Right lobe of liver (tissue), 4 donors: ENCODE data around the gene ADISSP.

Experiments
- CTCF ChIP-seq, 4 donors: fragments of 200-600 bp in 3 of 4; fragments of 450-650 bp in 1 of 4; IDR thresholded peaks; one replicate each; pipeline versions ENCODE4 v1.5.1 to v1.8.0; 2016 to 2022; ENCODE audit warnings: antibody characterized with exemption in 4 of 4, mild to moderate bottlenecking in 2 of 4
- POLR2A ChIP-seq: fragments of 450-650 bp; IDR thresholded peaks from one replicate; pipeline ENCODE4 v1.6.1; 2017; ENCODE audit warnings: antibody characterized with exemption, mild to moderate bottlenecking
- donor health status: DM: no; HTN: no; CAD: no.
- donor health status: DM: no; HTN: no; CAD: no.
- donor health status: DM: no; HTN: yes; CAD: no.

- no peak for TF ChIP-seq CTCF (IDR thresholded peaks at IDR 0.05)
- TF ChIP-seq POLR2A, result no peak
These were observed 15.0 kb upstream of the ADISSP start for GRCh38 chr20:3782597-3782996.
